Panc1 (cell line): ENCODE data around the gene PRR23B. TPM values are rescaled to one million over a fixed set of nuclear protein-coding genes. Genes with fewer than 3 reads are reported as not detected.
A peak's percentile ranks its signal among the peaks of the same experiment; 100 is the strongest.

Source experiments
- ATAC-seq: fragments of 200-7000 bp; cut with Tn5 transposase; 2 replicates; pipeline ENCODE4 v1.9.1; 2020; ENCODE audit warnings: mild to moderate bottlenecking, moderate library complexity
- BruUV-seq: library from RNA; stranded (reverse); fragments of 400-500 nt; replicated peaks from 2 replicates; lab custom pipeline; 2021; lab: Mats Ljungman, UMichigan
- CTCF ChIA-PET: fragments of 300-600 bp; sonication (Branson Sonifier 250); formaldehyde crosslinking; loops from one replicate; lab custom pipeline; 2022; ENCODE audit warnings: antibody characterized with exemption; lab: Charles Lee
- POLR2A ChIA-PET: fragments of 300-600 bp; sonication (Branson Sonifier 250); formaldehyde crosslinking; loops from one replicate; lab custom pipeline; 2022; ENCODE audit warnings: antibody characterized with exemption; lab: Charles Lee
- DNase-seq: peaks from one replicate; pipeline ENCODE4 v3.0.0-alpha.2; 2010; ENCODE audit warnings: low read depth, low spot score
- H3K27ac ChIP-seq: 2 replicates; pipeline ENCODE4 v1.5.1; 2011; ENCODE audit warnings: mild to moderate bottlenecking, low read length, inconsistent platforms
- H3K27me3 ChIP-seq: fragments of 200-500 bp; sonication (Bioruptor generic); 2 replicates; pipeline ENCODE4 v1.6.0; 2014; ENCODE audit warnings: low read length, inconsistent platforms; ENCODE audit not compliant: control insufficient read depth, insufficient read depth
- H3K36me3 ChIP-seq: fragments of 200-500 bp; sonication (Bioruptor generic); 2 replicates; pipeline ENCODE4 v1.5.1; 2014; ENCODE audit warnings: inconsistent platforms, mild to moderate bottlenecking, low read length, moderate library complexity; ENCODE audit not compliant: control insufficient read depth, insufficient read depth
- H3K4me1 ChIP-seq: 2 replicates; pipeline ENCODE4 v1.5.1; 2011; ENCODE audit warnings: inconsistent platforms, mild to moderate bottlenecking, low read length, moderate library complexity; ENCODE audit not compliant: control insufficient read depth, insufficient read depth
- H3K4me3 ChIP-seq, 2 experiments: 2 replicates each; pipeline ENCODE4 v1.5.1; 2011 to 2012; ENCODE audit warnings: low read depth in 2 of 2, low read length in 2 of 2, mild to moderate bottlenecking in 2 of 2, inconsistent platforms in 1 of 2, moderate library complexity in 1 of 2
- H3K9me3 ChIP-seq: fragments of 200-500 bp; sonication (Bioruptor generic); 2 replicates; pipeline ENCODE4 v1.5.1; 2014; ENCODE audit warnings: low read depth, mild to moderate bottlenecking, inconsistent platforms, low read length, moderate library complexity; ENCODE audit not compliant: control insufficient read depth, insufficient read depth
- POLR2AphosphoS5 ChIP-seq: IDR thresholded peaks from 2 replicates; pipeline ENCODE4 v1.6.1; 2012; ENCODE audit warnings: mild to moderate bottlenecking, low read depth, low read length, moderate library complexity
- SIN3A ChIP-seq: IDR thresholded peaks from 2 replicates; pipeline ENCODE4 v1.6.1; 2012; ENCODE audit warnings: low read depth, mild to moderate bottlenecking, low read length, moderate library complexity, borderline replicate concordance; ENCODE audit not compliant: insufficient read depth
- TCF7L2 ChIP-seq: IDR thresholded peaks from 2 replicates; pipeline ENCODE4 v1.6.1; 2011; ENCODE audit warnings: mild to moderate bottlenecking, low read depth, low read length, inconsistent platforms
- in situ Hi-C: cut with HindIII; loops from 2 replicates; pipeline ENCODE4 v1.10.0; 2016; ENCODE audit warnings: low sequenced_read_pairs, low pct_unique_long_range_greater_than_20kb
- intact Hi-C: fragments of 100-400 bp; cut with micrococcal nuclease; formaldehyde crosslinking; loops from one replicate; pipeline ENCODE4 v1.10.0; 2022; ENCODE audit not compliant: unreplicated experiment
- total RNA-seq: library from RNA; stranded (reverse); gene quantifications from one replicate; pipeline ENCODE4 v1.2.1, GENCODE V29; 2021; ENCODE audit not compliant: unreplicated experiment
- TF ChIP-seq, protein P1 (sequence below): fragments of 450-650 bp; IDR thresholded peaks from 2 replicates; pipeline ENCODE4 v1.5.1; 2017; ENCODE audit warnings: mild to moderate bottlenecking
- TF ChIP-seq, protein P2 (sequence below), 2 experiments: IDR thresholded peaks; 2 replicates each; pipeline ENCODE4 v1.6.1; 2011 to 2012; ENCODE audit warnings: low read depth in 2 of 2, control low read depth in 1 of 2, low read length in 1 of 2, mild to moderate bottlenecking in 1 of 2, moderate library complexity in 1 of 2; ENCODE audit not compliant: insufficient read depth in 1 of 2

Gene PRR23B
- total RNA-seq, 1 experiment from 2014 or later = not detected

DNA sequence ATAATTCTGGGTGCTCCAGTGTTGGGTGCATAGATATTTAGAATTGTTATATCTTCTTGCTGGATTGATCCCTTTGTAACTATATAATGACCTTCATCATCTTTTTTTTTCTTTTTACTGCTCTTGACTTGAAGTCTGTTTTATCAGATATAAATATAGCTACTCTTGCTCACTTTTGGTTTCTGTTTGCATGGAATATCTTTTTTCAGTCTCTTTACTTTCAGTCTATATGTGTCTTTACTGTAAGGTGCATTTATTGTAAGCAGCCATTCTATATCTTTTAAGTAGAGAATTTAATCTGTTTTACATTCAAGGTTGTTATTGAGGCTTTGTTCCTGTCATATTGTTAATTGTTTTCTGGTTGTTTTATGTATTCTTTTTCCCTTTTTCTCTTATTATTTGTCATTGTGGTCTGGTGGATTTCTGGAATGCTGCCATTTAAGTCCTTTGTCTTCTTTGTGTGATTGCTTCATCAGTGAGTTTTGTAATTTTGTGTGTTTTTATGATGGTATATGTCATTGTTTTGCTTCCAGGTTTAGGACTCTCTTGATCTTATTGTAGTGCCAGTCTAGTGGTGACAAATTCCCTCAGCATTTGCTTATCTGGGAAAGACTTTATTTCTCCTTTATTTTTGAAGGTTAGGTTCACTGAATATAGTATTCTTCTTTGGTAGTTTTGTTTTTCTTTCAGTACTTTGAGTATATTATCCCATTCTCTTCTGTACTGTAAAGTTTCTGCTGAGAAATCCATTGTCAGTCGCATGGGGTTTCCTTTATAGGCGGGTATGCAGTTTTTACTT, 32.3 kb upstream of the PRR23B start:
- no peak overlapping the region for H3K27ac ChIP-seq
- ChIA-PET POLR2A (no interaction called here), CTCF (interaction anchor here (0.6 kb wide), 1 partner anchor 39 kb away, joined by 5 read pairs; no protein-coding TSS in a partner anchor)
- no peak for ATAC-seq
- TF ChIP-seq, protein P1, sequence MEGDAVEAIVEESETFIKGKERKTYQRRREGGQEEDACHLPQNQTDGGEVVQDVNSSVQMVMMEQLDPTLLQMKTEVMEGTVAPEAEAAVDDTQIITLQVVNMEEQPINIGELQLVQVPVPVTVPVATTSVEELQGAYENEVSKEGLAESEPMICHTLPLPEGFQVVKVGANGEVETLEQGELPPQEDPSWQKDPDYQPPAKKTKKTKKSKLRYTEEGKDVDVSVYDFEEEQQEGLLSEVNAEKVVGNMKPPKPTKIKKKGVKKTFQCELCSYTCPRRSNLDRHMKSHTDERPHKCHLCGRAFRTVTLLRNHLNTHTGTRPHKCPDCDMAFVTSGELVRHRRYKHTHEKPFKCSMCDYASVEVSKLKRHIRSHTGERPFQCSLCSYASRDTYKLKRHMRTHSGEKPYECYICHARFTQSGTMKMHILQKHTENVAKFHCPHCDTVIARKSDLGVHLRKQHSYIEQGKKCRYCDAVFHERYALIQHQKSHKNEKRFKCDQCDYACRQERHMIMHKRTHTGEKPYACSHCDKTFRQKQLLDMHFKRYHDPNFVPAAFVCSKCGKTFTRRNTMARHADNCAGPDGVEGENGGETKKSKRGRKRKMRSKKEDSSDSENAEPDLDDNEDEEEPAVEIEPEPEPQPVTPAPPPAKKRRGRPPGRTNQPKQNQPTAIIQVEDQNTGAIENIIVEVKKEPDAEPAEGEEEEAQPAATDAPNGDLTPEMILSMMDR = no peak
- TF ChIP-seq, protein P2, sequence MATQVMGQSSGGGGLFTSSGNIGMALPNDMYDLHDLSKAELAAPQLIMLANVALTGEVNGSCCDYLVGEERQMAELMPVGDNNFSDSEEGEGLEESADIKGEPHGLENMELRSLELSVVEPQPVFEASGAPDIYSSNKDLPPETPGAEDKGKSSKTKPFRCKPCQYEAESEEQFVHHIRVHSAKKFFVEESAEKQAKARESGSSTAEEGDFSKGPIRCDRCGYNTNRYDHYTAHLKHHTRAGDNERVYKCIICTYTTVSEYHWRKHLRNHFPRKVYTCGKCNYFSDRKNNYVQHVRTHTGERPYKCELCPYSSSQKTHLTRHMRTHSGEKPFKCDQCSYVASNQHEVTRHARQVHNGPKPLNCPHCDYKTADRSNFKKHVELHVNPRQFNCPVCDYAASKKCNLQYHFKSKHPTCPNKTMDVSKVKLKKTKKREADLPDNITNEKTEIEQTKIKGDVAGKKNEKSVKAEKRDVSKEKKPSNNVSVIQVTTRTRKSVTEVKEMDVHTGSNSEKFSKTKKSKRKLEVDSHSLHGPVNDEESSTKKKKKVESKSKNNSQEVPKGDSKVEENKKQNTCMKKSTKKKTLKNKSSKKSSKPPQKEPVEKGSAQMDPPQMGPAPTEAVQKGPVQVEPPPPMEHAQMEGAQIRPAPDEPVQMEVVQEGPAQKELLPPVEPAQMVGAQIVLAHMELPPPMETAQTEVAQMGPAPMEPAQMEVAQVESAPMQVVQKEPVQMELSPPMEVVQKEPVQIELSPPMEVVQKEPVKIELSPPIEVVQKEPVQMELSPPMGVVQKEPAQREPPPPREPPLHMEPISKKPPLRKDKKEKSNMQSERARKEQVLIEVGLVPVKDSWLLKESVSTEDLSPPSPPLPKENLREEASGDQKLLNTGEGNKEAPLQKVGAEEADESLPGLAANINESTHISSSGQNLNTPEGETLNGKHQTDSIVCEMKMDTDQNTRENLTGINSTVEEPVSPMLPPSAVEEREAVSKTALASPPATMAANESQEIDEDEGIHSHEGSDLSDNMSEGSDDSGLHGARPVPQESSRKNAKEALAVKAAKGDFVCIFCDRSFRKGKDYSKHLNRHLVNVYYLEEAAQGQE (IDR thresholded peaks at IDR 0.05; ENCODE audit: insufficient read depth in 1 of 2, low read depth in 2 of 2, low read length in 1 of 2) = no peak
- TF ChIP-seq SIN3A = no peak
- TF ChIP-seq TCF7L2 = no peak
- TF ChIP-seq POLR2AphosphoS5 = no peak
- no peaks in the 10 kb centered on the region for H3K36me3 ChIP-seq
- DNase-seq = no peak
- in situ Hi-C loops (no loop called here), intact Hi-C loops (no loop called here)
- BruUV-seq = no TSS peak
- H3K4me1 ChIP-seq = no peaks in the 10 kb centered on the region
- no peaks in the 10 kb centered on the region for H3K27me3 ChIP-seq
- H3K9me3 ChIP-seq = peaks cover 5% of the 10 kb centered on the region; the same call in 1 of the 2 replicates
- H3K4me3 ChIP-seq = no peak overlapping the region

DNA sequence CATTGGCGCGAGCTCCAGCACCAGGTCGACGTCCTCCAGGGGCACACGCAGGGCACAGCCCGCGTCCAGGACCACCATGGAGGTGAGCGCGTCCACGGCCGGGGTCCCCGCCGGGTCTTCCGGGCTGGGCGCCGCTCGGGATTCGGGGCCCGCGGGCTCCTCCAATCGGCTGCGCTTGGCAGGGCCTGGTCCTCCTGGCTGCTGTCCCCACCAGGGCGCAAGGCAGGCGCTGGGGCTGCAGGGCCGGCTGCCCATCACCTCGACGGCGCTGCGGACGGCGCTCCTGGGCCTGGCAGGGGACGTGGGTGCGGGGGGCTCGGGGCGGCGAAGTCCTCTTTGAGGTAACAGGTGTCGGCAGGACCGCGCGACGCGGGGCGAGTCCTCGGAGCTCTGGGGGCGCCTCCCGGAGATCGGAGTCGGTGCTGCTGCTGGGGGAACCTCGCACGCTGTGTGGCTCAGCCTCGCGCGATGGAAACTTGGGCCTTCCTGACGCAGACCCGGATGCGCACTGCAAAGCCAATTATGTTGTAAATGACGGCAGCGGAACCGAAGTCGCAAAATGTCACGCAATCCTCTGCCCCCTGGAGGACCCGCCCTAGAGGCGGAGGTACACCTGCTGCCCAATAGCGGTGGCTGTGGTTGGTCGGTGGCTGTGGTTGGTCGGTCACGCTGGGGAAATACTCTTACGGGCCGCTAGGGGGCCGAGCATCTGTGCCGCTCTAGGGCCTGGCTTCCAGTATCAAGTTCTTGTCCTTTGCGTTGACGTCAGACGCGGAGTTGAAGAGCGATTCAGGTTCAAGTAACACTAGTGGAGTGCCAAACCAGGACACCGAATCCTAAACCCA, 23.9 kb upstream of the PRR23B start, which contains the start of gene PRR23C:
Gene PRR23C, minus strand, starts transcription at position 527 of the 845 bp plus-strand sequence. Its CDS starts 272 bp downstream, at position 255.
- H3K36me3 ChIP-seq = no peaks in the 10 kb centered on the region
- in situ Hi-C loops (no loop called here), intact Hi-C loops (no loop called here)
- ATAC-seq (no peak), DNase-seq (no peak)
- TF ChIP-seq TCF7L2 (no peak), SIN3A (no peak), POLR2AphosphoS5 (no peak)
- TF ChIP-seq, protein P1 = peak; percentile 29
- POLR2A ChIA-PET = no interaction called here
- no peaks in the 10 kb centered on the region for H3K4me1 ChIP-seq
- H3K27me3 ChIP-seq = no peaks in the 10 kb centered on the region
- no peak within 1 kb of the TSS for H3K4me3 ChIP-seq
- no peaks in the 10 kb centered on the region for H3K9me3 ChIP-seq
- CTCF ChIA-PET = no interaction called here
- H3K27ac ChIP-seq = no peak within 1 kb of the TSS
- BruUV-seq = no TSS peak
